ENCODE measurements around the gene SLCO2B1. TPM values are rescaled to one million over a fixed set of nuclear protein-coding genes. Genes with fewer than 3 reads are reported as not detected.

Gene SLCO2B1
- total RNA-seq, 1 donor from 2014 or later = 0.05 TPM

DNA sequence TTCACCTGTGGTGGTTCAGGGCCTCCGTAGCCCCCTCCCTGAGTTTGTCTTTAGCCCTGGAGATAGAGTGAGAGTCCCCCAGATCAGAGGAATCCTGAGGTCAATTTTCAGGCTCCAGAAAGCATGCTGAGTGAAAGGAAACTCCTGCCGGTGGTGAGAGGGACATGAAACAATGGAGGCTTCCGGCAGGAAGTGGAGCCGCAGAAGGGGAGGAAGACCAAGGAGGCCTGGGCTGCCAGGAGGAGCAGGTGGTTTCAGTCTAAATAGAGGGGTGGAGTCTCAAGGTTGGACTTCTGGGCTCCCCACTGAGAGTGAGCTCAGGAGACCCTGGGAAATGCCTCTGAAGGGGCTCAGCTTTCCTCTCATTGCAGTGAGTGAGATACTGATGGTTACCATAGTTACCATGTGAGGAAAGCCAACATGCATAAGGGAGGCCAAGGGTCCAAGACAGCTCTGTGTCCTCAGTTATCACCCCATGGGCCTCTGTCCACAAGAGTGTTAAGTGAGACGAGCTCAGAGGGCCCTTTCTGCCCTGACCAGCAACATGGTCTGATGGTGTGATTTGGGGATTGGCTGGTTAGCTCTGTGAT, 10.7 kb downstream of the SLCO2B1 start:
- intact Hi-C loops (cut with micrococcal nuclease) = no loop called here

DNA sequence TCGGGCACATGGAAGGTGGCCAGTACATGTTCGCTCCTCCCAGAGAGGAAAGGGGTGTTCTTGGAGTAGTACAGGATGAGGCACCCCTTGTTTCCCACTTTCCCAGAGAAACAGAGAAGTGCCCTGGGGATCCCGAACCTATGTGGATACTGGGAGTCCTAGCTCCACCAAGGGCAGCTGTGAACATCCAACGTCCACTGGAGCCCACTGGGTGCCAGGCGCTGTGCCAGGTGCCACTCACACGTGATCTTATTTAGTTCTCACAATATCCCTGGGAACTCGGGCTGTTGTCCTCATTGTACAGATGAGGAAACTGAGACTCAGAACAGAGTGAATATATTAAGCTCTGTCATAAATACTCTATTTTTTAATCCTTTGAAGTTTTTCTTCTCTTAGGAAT, 12.0 kb downstream of the SLCO2B1 start:
- intact Hi-C loops (cut with micrococcal nuclease) = no loop called here

DNA sequence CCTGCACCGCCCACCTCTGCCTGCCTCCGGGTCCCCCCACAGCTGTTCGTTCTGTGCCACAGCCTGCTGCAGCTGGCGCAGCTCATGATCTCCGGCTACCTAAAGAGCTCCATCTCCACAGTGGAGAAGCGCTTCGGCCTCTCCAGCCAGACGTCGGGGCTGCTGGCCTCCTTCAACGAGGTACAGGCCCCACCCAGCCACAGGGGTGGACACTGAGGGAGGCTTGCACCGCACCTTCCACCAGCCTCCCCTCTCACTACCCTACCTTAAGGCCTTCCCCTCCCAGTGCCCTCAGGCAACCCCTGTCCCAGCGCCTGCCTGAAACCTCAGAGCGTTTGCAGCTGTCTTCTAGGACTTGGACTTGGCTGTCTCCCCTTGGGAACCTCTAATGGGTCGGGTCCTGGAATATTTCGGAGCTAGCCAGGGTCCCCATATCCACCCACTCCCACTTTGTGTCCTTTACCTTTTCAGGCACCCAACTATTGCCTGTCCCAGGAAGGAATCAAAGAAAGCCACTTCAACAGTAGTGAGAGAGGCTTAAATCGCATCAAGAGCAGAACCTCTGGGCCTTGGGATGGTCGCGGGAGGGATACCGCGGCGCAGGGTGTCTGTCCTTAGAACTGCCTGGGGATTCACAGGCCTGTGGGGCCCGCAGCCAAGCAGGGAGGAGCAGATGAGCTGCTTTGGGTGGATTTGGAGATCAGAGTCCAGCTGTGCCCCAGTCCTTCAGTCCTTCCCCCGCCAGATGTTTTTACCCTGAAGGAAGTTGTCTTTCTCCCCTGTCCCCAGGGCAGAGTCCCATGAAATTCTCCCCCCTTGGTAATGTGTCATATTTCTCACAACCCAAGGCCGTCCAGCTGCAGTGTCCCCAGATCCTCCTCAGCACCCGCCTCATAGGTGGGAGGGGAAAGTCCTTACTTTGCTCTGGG, 13.3 kb downstream of the SLCO2B1 start:
- intact Hi-C loops (cut with micrococcal nuclease) = no loop called here

DNA sequence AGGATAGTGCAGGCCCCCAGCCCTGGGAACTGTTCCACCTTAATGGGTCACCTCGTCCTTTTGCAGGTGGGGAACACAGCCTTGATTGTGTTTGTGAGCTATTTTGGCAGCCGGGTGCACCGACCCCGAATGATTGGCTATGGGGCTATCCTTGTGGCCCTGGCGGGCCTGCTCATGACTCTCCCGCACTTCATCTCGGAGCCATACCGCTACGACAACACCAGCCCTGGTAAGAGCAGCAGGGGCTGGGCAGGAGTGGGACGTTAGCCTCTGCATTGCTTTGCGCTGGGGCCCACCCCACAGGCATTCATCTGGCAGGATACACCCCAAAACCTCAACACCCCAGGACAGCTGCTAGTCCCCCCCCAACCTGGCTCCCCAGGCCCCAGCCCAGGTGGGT, 14.8 kb downstream of the SLCO2B1 start:
- intact Hi-C loops (cut with micrococcal nuclease) = no loop called here

- intact Hi-C loops (cut with micrococcal nuclease) = no loop called here
These were observed 15.9 kb downstream of the SLCO2B1 start for GRCh38 chr11:75166791-75167190.

GRCh38 chr11:75167617-75168016, 16.7 kb downstream of the SLCO2B1 start:
- intact Hi-C loops (cut with micrococcal nuclease) = no loop called here

DNA sequence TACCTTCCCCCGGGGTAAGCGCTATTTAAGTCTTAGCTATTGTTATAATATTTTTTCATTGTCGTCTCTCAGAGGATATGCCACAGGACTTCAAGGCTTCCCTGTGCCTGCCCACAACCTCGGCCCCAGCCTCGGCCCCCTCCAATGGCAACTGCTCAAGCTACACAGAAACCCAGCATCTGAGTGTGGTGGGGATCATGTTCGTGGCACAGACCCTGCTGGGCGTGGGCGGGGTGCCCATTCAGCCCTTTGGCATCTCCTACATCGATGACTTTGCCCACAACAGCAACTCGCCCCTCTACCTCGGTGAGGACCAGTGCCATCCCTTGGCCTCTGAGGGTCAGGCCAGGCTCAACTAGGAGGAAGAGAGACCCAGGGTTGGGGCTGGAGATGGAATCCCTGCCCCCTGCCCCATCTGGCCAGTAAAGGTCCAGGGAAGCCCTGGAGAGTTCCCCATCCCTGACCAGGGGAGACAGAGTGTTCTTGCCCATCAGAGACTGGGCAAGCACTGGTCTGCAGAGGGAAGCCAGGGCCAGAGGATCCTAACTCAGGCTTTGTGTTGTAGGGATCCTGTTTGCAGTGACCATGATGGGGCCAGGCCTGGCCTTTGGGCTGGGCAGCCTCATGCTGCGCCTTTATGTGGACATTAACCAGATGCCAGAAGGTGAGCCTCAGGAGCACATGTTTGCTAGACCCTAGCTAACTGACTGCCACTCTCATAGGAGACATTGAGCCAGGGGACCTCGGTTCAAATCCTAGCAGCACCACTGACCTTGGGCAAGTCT, 18.4 kb downstream of the SLCO2B1 start:
- intact Hi-C loops (cut with micrococcal nuclease) = no loop called here

DNA sequence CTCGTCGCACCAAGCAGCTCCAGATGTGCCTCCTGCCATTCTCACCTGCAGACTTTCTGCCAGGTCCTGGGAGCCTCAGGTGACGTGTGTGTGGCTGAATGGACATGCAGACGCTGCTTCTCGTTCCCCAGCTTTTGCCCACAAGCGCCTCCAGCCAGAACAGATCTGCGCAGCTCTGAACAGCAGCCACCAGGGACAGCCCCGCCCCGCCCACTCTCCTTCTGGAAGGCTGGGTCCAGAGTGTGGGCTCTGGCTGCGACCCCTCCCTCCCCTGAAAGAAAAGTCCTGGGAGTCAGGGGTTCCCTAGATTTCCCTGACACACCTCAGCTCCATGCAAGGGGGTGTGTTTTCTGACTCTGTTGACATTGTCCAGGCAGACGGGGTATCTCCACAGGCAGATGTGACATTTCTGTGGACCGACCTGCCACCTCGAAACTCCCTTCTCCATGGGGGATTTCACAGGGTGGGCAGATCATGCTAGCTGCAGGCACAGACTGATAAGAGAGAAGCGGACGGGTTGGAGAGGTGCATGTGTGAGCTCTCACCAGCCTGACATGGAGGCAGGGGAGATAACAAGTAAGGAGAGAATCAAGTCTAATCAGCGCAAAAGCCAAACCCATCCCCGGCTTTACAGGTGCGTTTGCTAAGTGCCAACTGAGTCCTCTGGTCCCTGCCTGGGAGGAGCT, 19.8 kb downstream of the SLCO2B1 start:
- intact Hi-C loops (cut with micrococcal nuclease) = no loop called here

DNA sequence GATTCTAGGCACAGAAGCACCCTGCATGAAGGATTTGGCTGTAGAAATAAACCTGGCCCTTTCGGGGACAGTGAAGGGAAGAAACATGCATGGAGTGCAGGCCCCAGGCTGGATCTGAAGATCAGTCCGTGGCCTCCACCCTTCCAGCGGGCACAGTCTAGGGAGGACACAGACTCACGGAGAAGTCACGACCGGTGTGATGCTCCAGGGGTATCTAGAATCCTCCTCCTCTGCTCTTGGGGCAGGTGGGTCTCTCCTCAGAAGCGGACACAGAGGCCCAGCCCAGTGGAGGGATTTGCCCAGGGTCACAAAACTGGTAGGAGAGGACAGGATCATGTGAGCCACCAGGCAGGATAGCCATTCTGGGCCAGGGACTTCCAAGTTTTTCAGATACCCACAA, 22.4 kb downstream of the SLCO2B1 start:
- intact Hi-C loops (cut with micrococcal nuclease) = no loop called here

DNA sequence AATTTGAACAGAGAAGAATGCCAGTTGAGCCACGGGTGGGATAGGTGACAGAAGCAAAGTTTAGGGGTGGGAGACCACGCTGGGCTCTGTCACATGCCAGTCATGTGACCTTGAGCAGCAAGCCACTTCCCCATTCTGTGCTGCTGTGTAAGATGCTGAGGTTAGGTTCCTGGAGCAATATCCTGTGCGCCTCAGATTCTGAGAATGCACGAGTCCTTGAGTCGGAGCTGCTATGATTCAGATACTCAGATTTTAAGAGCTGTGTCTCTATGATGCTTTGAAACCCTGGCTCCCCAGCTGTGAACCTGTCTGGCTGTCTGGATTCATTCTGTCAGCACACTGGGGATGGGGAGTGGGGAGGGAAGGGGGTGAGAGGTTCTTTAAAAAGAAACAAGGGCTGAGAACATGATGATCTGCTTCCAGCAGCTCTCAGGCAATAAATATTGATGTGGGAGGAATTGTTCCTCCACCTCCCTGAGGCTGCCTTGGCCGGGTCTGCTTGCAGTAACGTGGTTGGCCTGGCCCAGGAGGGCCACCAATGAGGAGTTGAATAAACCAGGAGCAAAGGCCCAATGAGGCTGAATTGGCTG, 24.0 kb downstream of the SLCO2B1 start:
- intact Hi-C loops (cut with micrococcal nuclease) = no loop called here

DNA sequence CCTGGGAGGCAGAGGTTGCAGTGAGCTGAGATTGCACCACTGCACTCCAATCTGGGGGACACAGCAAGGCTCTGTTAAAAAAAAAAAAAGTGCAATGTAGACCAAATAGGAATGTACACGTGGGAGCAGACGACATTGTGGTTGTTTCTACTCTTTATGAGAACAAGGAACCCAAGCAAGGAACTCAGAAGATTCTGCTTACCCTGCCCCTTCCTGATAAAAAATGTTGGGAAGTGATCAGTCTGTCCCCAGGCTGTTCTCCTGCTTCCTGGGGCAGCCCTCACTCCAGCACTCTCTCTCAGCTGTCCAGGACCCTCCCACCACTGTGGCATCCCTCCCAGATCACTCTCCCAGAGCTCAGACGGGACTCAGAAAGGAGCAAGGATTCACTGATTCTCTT, 31.8 kb downstream of the SLCO2B1 start:
- intact Hi-C loops (cut with micrococcal nuclease) = no loop called here

DNA sequence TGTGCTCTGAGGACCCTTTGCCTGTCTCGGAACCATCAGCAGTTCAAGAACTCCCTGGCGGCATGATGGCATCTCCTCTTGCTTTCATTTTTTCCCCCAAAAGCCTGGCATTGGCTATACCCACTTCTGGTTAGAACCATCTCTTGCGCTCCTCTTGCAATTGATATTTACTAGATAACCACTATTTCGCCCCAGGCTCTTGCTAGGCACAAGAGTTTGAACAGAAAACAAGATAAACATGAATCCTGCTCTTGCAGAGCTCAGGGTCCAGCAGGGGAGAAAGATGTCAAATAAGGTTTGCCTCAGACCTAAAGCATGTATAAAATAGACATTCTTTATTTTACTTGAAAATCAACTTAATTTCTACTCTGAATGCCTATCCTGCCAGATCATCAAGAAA, 33.1 kb downstream of the SLCO2B1 start:
- intact Hi-C loops (cut with micrococcal nuclease) = no loop called here

DNA sequence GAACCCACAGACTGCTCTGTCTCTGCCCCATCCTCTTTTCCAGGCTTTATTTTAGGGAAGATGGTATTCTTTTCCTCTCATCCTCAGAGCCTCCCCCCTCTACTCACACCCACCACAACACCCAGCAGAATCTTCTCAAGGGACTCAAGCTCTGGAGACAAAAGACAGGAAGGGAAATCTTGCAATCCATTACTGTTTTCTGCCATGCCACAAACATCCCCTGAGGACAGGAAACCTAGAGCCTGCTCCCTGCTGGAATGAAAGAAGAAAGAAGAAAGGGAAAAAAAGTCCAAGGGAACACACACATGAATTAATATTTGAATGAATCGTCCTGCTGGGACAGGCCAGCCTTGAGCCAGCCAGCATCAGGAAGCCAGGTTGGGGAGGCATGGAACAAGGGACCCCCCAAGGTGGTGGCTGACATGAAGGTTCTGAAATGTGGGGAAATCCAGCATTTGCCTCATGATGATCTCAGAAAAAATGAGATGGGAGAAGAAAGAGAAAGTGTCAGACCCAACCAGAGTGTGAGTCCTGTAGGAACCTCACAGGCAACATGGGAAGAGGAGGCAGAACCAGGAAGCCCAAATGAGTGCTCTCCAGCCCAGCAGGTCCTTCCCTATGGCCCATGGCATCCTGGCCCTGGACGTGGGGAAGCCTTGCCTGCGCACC, 34.0 kb downstream of the SLCO2B1 start:
- intact Hi-C loops (cut with micrococcal nuclease) = no loop called here

- intact Hi-C loops (cut with micrococcal nuclease) = no loop called here
These were observed 35.0 kb downstream of the SLCO2B1 start for GRCh38 chr11:75185866-75186265.

- intact Hi-C loops (cut with micrococcal nuclease) = no loop called here
These were observed 36.1 kb downstream of the SLCO2B1 start for GRCh38 chr11:75186999-75187398.

GRCh38 chr11:75188671-75189070, 37.8 kb downstream of the SLCO2B1 start:
- intact Hi-C loops (cut with micrococcal nuclease) = no loop called here

- intact Hi-C loops (cut with micrococcal nuclease) = no loop called here
These were observed 38.2 kb downstream of the SLCO2B1 start for GRCh38 chr11:75189108-75189507.

DNA sequence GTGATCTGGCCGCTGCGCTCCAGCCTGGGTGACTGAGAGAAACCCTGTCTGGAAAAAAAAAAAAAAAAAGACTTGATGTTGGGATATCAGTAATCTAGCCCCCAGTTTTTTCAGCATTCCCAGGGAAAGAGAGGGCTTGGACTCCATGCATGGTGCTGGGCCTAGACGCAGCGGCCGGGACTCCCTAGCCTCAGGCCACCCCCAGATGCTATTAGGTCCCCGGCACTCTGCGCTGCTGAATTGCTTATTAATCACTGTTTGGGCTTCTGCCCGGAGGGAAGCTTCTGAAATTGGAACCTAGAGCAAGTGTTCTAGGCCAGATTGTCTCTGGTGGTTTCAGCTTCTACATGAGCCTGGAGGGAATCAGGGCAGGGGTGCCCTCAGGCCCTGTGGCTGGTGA, 39.0 kb downstream of the SLCO2B1 start:
- intact Hi-C loops (cut with micrococcal nuclease) = no loop called here

GRCh38 chr11:75190652-75191329, 39.9 kb downstream of the SLCO2B1 start:
- intact Hi-C loops (cut with micrococcal nuclease) = no loop called here

DNA sequence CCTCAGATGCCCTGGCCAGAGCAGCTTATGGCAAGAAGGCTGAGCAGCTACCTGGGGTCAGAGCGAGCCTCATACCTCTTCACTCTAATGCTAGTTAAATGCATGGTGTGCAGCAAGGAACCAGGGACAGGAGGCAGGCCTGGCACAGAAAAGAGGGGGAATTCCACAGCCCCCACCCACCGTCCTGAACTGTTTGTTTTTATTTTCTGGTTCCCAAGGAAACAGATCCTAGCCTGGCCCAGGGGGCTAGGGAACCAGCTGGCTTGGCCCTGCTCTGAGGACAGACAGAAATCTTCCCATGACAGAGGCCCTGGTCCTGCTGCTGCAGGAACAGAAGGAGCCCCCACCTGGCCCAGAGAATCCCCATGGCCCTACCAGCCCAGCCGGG, 40.4 kb downstream of the SLCO2B1 start:
- intact Hi-C loops (cut with micrococcal nuclease) = no loop called here
